Measurements from ENCODE around the gene KDELR3. TPM values are rescaled to one million over a fixed set of nuclear protein-coding genes. Genes with fewer than 3 reads are reported as not detected.

KDELR3 gene
- total RNA-seq, 1 experiment from 2014 or later = 33.1 TPM

DNA sequence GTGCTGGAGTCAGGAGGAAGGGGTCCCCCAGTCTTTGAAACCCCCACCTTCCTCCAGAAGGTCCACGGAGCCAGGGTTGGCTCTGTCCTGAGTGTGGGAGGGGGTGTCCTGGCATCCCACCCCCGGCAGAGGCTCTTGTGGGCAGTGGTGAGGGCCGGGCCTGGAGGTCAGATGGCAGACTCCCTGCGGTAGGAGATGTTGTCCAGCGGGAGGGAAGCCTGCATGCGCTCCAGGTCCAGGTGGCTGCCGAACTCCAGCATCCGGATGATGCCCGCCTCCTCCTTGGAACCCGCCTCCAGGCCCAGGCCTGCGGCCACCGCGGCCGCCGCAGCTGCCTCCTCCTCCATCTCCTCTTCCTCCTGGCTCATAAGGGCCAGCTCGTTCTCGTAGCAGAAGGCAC is 41.3 kb upstream of the KDELR3 start:
- Histone ChIP-seq H3K9me3 (ENCODE audit: control insufficient read depth in 1 of 2, insufficient read depth in 1 of 2, low read depth in 1 of 2, low read length in 2 of 2) (no peaks in the 10 kb centered on the region), H3K4me1 (ENCODE audit: control insufficient read depth in 1 of 2, insufficient read depth in 2 of 2, low read length in 2 of 2) (peaks cover 8 to 32% of the 10 kb centered on the region in 2 experiments), H3K4me3 (replicated peaks in 1 of 2; ENCODE audit: low read depth in 1 of 2, low read length in 2 of 2) (no peak overlapping the region), H3K4me2 (ENCODE audit: low read length) (no peak overlapping the region), H3K79me2 (ENCODE audit: insufficient read depth, low read length) (no peaks in the 10 kb centered on the region), H3K27ac (ENCODE audit: low read depth, low read length) (no peak overlapping the region), H3K27me3 (ENCODE audit: insufficient read depth, low read length) (no peaks in the 10 kb centered on the region), H3K9me2 (ENCODE audit: insufficient read depth) (no peaks in the 10 kb centered on the region), H2AFZ (ENCODE audit: low read depth, low read length, poor library complexity, severe bottlenecking) (no peak overlapping the region), H4K20me1 (ENCODE audit: insufficient read depth) (no peaks in the 10 kb centered on the region), H3K9ac (ENCODE audit: low read length) (no peak overlapping the region), H3K36me3 (ENCODE audit: control insufficient read depth in 1 of 2, insufficient read depth in 2 of 2, low read length in 2 of 2) (no peaks in the 10 kb centered on the region)
- BruUV-seq (replicated peaks) = no TSS peak
- ChIA-PET CTCF (no interaction called here), RAD21 (ENCODE audit: low non-redundant PET in 1 of 2, low total read pairs in 2 of 2, uncharacterized antibody in 2 of 2, unreplicated experiment in 2 of 2) (no interaction called here), POLR2A (no interaction called here)
- DNase-seq (ENCODE audit: low read depth, low spot score) (no peak), ATAC-seq (no peak)
- TF ChIP-seq EGR1 (IDR thresholded peaks at IDR 0.05; ENCODE audit: low read depth) (no peak), ELF1 (IDR thresholded peaks at IDR 0.05; ENCODE audit: borderline replicate concordance, low read depth) (no peak), JUND (IDR thresholded peaks at IDR 0.05) (no peak), CBX3 (IDR thresholded peaks at IDR 0.05; ENCODE audit: low read depth) (no peak), YY1 (IDR thresholded peaks at IDR 0.05; ENCODE audit: extremely low read depth, insufficient replicate concordance, low read depth, low read length) (no peak), POLR2A (IDR thresholded peaks at IDR 0.05; ENCODE audit: borderline replicate concordance, extremely low read depth, insufficient read depth, insufficient read length) (no peak), SRF (IDR thresholded peaks at IDR 0.05; ENCODE audit: low read depth) (no peak)
- intact Hi-C loops (cut with micrococcal nuclease) = no loop called here

DNA sequence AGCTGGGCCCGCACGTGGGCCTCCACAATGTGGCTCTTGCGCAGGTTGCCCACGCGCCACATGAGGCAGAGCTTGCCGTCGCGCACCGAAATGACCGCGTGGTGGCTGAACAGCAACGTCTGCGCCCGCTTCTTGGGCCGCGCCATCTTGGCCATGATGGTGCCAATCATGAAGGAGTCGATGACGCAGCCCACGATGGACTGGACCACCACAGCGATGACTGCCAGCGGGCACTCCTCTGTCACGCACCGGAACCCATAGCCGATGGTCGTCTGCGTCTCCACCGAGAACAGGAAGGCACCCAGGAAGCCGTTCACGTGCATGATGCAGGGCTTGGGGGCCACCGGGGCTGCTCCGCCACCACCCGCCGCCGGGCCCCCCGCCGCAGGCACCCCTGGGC is 40.4 kb upstream of the KDELR3 start:
- RAD21 ChIA-PET (ENCODE audit: low non-redundant PET in 1 of 2, low total read pairs in 2 of 2, uncharacterized antibody in 2 of 2, unreplicated experiment in 2 of 2) = no interaction called here
- Histone ChIP-seq H3K27ac (ENCODE audit: low read depth, low read length) (no peak overlapping the region), H2AFZ (ENCODE audit: low read depth, low read length, poor library complexity, severe bottlenecking) (no peak overlapping the region), H3K4me3 (replicated peaks in 1 of 2; ENCODE audit: low read depth in 1 of 2, low read length in 2 of 2) (no peak overlapping the region), H3K36me3 (ENCODE audit: control insufficient read depth in 1 of 2, insufficient read depth in 2 of 2, low read length in 2 of 2) (no peaks in the 10 kb centered on the region), H3K9me3 (ENCODE audit: control insufficient read depth in 1 of 2, insufficient read depth in 1 of 2, low read depth in 1 of 2, low read length in 2 of 2) (no peaks in the 10 kb centered on the region), H3K4me1 (ENCODE audit: control insufficient read depth in 1 of 2, insufficient read depth in 2 of 2, low read length in 2 of 2) (peaks cover 4 to 35% of the 10 kb centered on the region in 2 experiments), H3K9ac (ENCODE audit: low read length) (no peak overlapping the region), H3K4me2 (ENCODE audit: low read length) (no peak overlapping the region), H3K27me3 (ENCODE audit: insufficient read depth, low read length) (no peaks in the 10 kb centered on the region), H3K79me2 (ENCODE audit: insufficient read depth, low read length) (no peaks in the 10 kb centered on the region), H4K20me1 (ENCODE audit: insufficient read depth) (no peaks in the 10 kb centered on the region), H3K9me2 (ENCODE audit: insufficient read depth) (no peaks in the 10 kb centered on the region)
- TF ChIP-seq EGR1 (IDR thresholded peaks at IDR 0.05; ENCODE audit: low read depth) = no peak
- no peak for TF ChIP-seq TCF7L2 (IDR thresholded peaks at IDR 0.05; ENCODE audit: borderline replicate concordance, extremely low read depth, insufficient read depth, insufficient read length)
- TF ChIP-seq CBX3 (IDR thresholded peaks at IDR 0.05; ENCODE audit: low read depth) = no peak
- no peak for TF ChIP-seq FOSL1 (IDR thresholded peaks at IDR 0.05; ENCODE audit: low read depth)
- TF ChIP-seq EZH2phosphoT487 (IDR thresholded peaks at IDR 0.05; ENCODE audit: borderline replicate concordance) = no peak
- no peak for TF ChIP-seq CTCF (IDR thresholded peaks at IDR 0.05 in 2 of 3, conservative IDR thresholded peaks at IDR 0.05 in 1 of 3; ENCODE audit: borderline replicate concordance in 1 of 3, insufficient read depth in 1 of 3, low read depth in 2 of 3, low read length in 2 of 3)
- TF ChIP-seq EZH2 (IDR thresholded peaks at IDR 0.05) = no peak
- no peak for TF ChIP-seq ZBTB33 (IDR thresholded peaks at IDR 0.05; ENCODE audit: extremely low read depth, insufficient replicate concordance, low read length)
- no peak for TF ChIP-seq ZNF274 (IDR thresholded peaks at IDR 0.05; ENCODE audit: low read depth, low read length)
- TF ChIP-seq, protein P1, sequence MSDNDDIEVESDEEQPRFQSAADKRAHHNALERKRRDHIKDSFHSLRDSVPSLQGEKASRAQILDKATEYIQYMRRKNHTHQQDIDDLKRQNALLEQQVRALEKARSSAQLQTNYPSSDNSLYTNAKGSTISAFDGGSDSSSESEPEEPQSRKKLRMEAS (IDR thresholded peaks at IDR 0.05) = no peak
- no peak for TF ChIP-seq POLR2A (IDR thresholded peaks at IDR 0.05; ENCODE audit: borderline replicate concordance, extremely low read depth, insufficient read depth, insufficient read length)
- no peak for TF ChIP-seq RAD21 (IDR thresholded peaks at IDR 0.05; ENCODE audit: low read depth)
- no peak for TF ChIP-seq SRF (IDR thresholded peaks at IDR 0.05; ENCODE audit: low read depth)
- no peak for TF ChIP-seq JUND (IDR thresholded peaks at IDR 0.05)
- TF ChIP-seq ELF1 (IDR thresholded peaks at IDR 0.05; ENCODE audit: borderline replicate concordance, low read depth) = no peak
- ATAC-seq (no peak), DNase-seq (ENCODE audit: low read depth, low spot score) (no peak)
- intact Hi-C loops (cut with micrococcal nuclease) = no loop called here
- POLR2A ChIA-PET = no interaction called here
- no TSS peak for BruUV-seq (replicated peaks)
- CTCF ChIA-PET = no interaction called here

Measured in HCT116 (cell line).